HFFc6 (cell line): ENCODE data around the gene HBB. TPM values are rescaled to one million over a fixed set of nuclear protein-coding genes. Genes with fewer than 3 reads are reported as not detected.

ENCODE experiments used
- DNase-seq: peaks from one replicate; pipeline ENCODE4 v3.0.0-alpha.2; 2018
- H3K27ac Mint-ChIP-seq: 2 replicates; pipeline ENCODE4 v1.8.0; 2020; ENCODE audit warnings: mild to moderate bottlenecking, mixed read lengths
- H3K27me3 Mint-ChIP-seq: 2 replicates; pipeline ENCODE4 v1.8.0; 2021; ENCODE audit warnings: mild to moderate bottlenecking, moderate library complexity, mixed read lengths; ENCODE audit not compliant: insufficient read depth
- H3K36me3 Mint-ChIP-seq: 2 replicates; pipeline ENCODE4 v1.8.0; 2021; ENCODE audit warnings: low read depth, mixed read lengths
- H3K4me1 Mint-ChIP-seq: 2 replicates; pipeline ENCODE4 v1.8.0; 2020; ENCODE audit warnings: low read depth, mixed read lengths
- H3K4me3 Mint-ChIP-seq: 2 replicates; pipeline ENCODE4 v1.8.0; 2020; ENCODE audit warnings: mild to moderate bottlenecking, moderate library complexity, mixed read lengths
- H3K9me3 Mint-ChIP-seq: 2 replicates; pipeline ENCODE4 v1.8.0; 2020; ENCODE audit warnings: mild to moderate bottlenecking, mixed read lengths
- CTCF ChIP-seq: fragments of 200-600 bp; sonication (generic); IDR thresholded peaks from 2 replicates; pipeline ENCODE4 v1.5.0; 2021; ENCODE audit warnings: antibody characterized with exemption, mild to moderate bottlenecking
- total RNA-seq, 6 experiments: library from RNA; stranded (reverse); fragmentation: NEBNext Ultra II Directional; extraction: Animal tissue kit (Norgen Biotek cat#: 25700); gene quantifications; 2 replicates in 1 of 6; 3 replicates in 5 of 6; pipeline ENCODE4 v1.2.3, GENCODE V29; 2021

HBB gene
- total RNA-seq, 6 experiments from 2014 or later = not detected

- H3K4me3 Mint-ChIP-seq = no peak overlapping the region
- no peaks in the 10 kb centered on the region; the same call in 1 of the 2 replicates for H3K27me3 Mint-ChIP-seq
- no peaks in the 10 kb centered on the region for H3K9me3 Mint-ChIP-seq
- no peaks in the 10 kb centered on the region for H3K36me3 Mint-ChIP-seq
- H3K4me1 Mint-ChIP-seq = no peaks in the 10 kb centered on the region
- H3K27ac Mint-ChIP-seq = no peak overlapping the region
- no peak for DNase-seq
- TF ChIP-seq CTCF = no peak
These were observed 48.6 kb downstream of the HBB start for GRCh38 chr11:5178046-5178837.

Other genes starting within 250 kb of the HBB start
- gene OR51L1, start 232.2 kb downstream of the HBB start, total RNA-seq = not detected
- not detected for gene OR52J3, start 180.5 kb downstream of the HBB start, total RNA-seq
- gene OR52E2, start 167.4 kb downstream of the HBB start, total RNA-seq = not detected
- gene OR52E1, start 157.5 kb downstream of the HBB start, total RNA-seq = not detected
- gene OR52A5, start 88.7 kb downstream of the HBB start, total RNA-seq = not detected
- gene OR52A1, start 72.3 kb downstream of the HBB start, total RNA-seq = not detected
- gene OR51V1, start 26.4 kb downstream of the HBB start, total RNA-seq = not detected
- not detected for gene HBD, start 7.4 kb upstream of the HBB start, total RNA-seq
- not detected for gene HBG1, start 22.8 kb upstream of the HBB start, total RNA-seq
- not detected for gene HBG2, start 27.7 kb upstream of the HBB start, total RNA-seq
- gene HBE1, start 42.9 kb upstream of the HBB start, total RNA-seq = not detected
- gene OR51B4, start 74.9 kb upstream of the HBB start, total RNA-seq = not detected
- gene OR51B2, start 97.2 kb upstream of the HBB start, total RNA-seq = not detected
- gene OR51B5, start 116.5 kb upstream of the HBB start, total RNA-seq = under 1 TPM in 4 of 6 experiments, not detected in 2; 0.30 to 0.53 (median 0.42) TPM
- not detected for gene OR51B6, start 124.4 kb upstream of the HBB start, total RNA-seq
- gene OR51M1, start 156.7 kb upstream of the HBB start, total RNA-seq = under 1 TPM in 1 of 6 experiments, not detected in 5; 0.09 TPM
- gene OR51Q1, start 195.0 kb upstream of the HBB start, total RNA-seq = not detected
- gene OR51I1, start 214.4 kb upstream of the HBB start, total RNA-seq = not detected
- gene OR51I2, start 222.3 kb upstream of the HBB start, total RNA-seq = not detected